WERI-Rb-1 (cell line): ENCODE data around the gene DGAT2.
A peak's percentile ranks its signal among the peaks of the same experiment; 100 is the strongest.

Source experiments
- DNase-seq: peaks from one replicate; pipeline ENCODE4 v3.0.0-alpha.2; 2020
- H3K27ac ChIP-seq: fragments of 250-450 bp; sonication (Bioruptor Pico); 2 replicates; pipeline ENCODE4 v1.5.1; 2020; ENCODE audit warnings: mild to moderate bottlenecking, moderate library complexity
- H3K27me3 ChIP-seq: fragments of 250-450 bp; sonication (Bioruptor Pico); 2 replicates; pipeline ENCODE4 v1.5.1; 2021; ENCODE audit warnings: mild to moderate bottlenecking, low read depth, moderate library complexity; ENCODE audit not compliant: insufficient read depth, severe bottlenecking
- H3K36me3 ChIP-seq: fragments of 250-450 bp; sonication (Bioruptor Pico); 2 replicates; pipeline ENCODE4 v1.5.1; 2020; ENCODE audit warnings: mild to moderate bottlenecking, moderate library complexity
- H3K4me3 ChIP-seq: 2 replicates; pipeline ENCODE4 v1.5.1; 2011; ENCODE audit warnings: low read depth, mild to moderate bottlenecking, control low read depth, low read length
- H3K9me3 ChIP-seq: fragments of 250-450 bp; sonication (Bioruptor Pico); 2 replicates; pipeline ENCODE4 v1.5.1; 2021; ENCODE audit warnings: mild to moderate bottlenecking, moderate library complexity; ENCODE audit not compliant: severe bottlenecking
- TF ChIP-seq, protein P1 (sequence below): IDR thresholded peaks from 2 replicates; pipeline ENCODE4 v1.5.1; 2011; ENCODE audit warnings: low read depth, mild to moderate bottlenecking, control low read depth, inconsistent platforms, low read length

Gene DGAT2

DNA sequence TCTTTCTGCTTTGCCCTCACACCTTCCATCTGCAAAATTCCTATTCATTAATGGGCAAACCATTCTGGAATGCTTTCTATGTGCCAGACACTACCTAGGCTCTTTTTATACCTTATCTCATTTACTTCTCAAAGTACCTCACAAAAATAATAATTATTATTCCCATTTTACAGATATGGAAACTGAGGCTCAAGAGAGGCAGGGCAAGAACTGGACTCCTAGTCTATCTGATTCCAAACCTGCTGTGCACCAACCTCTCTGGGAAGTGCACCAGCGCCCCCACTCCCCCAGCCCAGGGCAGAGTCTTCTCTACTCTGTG lies 826 bp upstream of the DGAT2 start:
- H3K27ac ChIP-seq = no peak overlapping the region; the same call in 1 of the 2 replicates
- H3K27me3 ChIP-seq = no peaks in the 10 kb centered on the region
- no peaks in the 10 kb centered on the region for H3K36me3 ChIP-seq
- DNase-seq = no peak
- TF ChIP-seq, protein P1, sequence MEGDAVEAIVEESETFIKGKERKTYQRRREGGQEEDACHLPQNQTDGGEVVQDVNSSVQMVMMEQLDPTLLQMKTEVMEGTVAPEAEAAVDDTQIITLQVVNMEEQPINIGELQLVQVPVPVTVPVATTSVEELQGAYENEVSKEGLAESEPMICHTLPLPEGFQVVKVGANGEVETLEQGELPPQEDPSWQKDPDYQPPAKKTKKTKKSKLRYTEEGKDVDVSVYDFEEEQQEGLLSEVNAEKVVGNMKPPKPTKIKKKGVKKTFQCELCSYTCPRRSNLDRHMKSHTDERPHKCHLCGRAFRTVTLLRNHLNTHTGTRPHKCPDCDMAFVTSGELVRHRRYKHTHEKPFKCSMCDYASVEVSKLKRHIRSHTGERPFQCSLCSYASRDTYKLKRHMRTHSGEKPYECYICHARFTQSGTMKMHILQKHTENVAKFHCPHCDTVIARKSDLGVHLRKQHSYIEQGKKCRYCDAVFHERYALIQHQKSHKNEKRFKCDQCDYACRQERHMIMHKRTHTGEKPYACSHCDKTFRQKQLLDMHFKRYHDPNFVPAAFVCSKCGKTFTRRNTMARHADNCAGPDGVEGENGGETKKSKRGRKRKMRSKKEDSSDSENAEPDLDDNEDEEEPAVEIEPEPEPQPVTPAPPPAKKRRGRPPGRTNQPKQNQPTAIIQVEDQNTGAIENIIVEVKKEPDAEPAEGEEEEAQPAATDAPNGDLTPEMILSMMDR = no peak
- no peak overlapping the region; the same call in 1 of the 2 replicates for H3K4me3 ChIP-seq
- peaks cover 8% of the 10 kb centered on the region for H3K9me3 ChIP-seq

DNA sequence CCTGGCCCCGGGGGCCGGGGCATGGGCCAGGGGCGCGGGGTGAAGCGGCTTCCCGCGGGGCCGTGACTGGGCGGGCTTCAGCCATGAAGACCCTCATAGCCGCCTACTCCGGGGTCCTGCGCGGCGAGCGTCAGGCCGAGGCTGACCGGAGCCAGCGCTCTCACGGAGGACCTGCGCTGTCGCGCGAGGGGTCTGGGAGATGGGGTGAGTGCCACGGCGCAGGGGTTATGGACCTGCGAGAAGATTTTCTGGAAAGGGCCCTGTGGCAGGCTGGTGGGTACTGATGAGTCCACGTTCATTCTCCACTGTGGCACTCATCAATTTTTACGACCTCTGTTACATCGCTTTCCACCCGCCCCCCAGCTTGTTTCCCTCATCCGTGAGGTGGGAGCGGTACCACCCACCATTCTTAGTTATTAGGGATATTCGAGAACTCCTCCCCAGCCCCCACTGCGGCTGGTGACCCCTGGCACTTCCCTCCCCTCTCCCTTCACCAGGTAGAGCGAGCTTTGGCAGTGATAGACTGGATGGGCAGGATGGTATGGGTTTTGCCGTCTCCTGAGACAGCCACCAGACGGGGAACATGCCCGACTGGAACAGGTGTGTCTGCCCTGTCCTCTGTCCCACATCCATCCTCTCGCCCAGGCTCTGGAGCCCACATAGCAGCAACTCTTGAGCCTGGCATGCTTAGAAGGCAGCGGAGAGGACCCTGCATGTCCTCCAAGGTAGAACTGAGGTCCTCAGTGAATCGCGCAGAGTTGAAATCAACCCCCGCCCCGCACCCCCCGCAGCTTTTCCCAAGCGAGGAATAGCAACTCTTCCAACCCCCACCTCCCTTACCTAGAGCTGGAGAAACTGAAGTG lies 562 bp downstream of the DGAT2 start:
- H3K27ac ChIP-seq = no peak overlapping the region

DNA sequence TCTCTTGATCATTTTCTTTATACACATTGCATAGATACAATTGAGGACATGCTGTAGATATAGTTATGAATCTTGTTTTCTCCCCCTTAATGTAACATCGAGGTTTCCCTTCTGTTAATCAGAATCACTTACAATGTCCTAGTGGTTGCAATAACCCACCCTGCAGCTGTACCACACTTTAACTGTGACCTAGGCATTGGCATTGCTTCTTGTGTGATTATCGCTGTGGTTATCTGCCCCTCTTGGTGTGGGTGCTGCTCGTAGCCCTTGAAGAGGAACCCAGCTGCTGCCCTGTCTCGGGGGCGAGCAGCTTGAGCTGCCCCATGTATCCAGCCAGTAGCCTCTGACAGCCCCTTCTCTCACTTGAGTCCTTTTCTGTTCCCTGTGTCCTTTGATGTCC lies 1.5 kb downstream of the DGAT2 start:
- no peak for DNase-seq
- no peaks in the 10 kb centered on the region for H3K27me3 ChIP-seq
- H3K36me3 ChIP-seq = no peaks in the 10 kb centered on the region
- TF ChIP-seq, protein P1 = no peak
- peaks cover 8% of the 10 kb centered on the region for H3K9me3 ChIP-seq
- H3K4me3 ChIP-seq = no peak overlapping the region
- H3K27ac ChIP-seq = no peak overlapping the region

More for the DNA sequence above, 562 bp downstream of the DGAT2 start:
- Histone ChIP-seq H3K9me3 (peaks cover 8% of the 10 kb centered on the region), H3K4me3 (peak overlapping the region; percentile 32; the same call in 1 of the 2 replicates), H3K36me3 (no peaks in the 10 kb centered on the region), H3K27me3 (no peaks in the 10 kb centered on the region)
- TF ChIP-seq, protein P1 = no peak
- no peak for DNase-seq

DNA sequence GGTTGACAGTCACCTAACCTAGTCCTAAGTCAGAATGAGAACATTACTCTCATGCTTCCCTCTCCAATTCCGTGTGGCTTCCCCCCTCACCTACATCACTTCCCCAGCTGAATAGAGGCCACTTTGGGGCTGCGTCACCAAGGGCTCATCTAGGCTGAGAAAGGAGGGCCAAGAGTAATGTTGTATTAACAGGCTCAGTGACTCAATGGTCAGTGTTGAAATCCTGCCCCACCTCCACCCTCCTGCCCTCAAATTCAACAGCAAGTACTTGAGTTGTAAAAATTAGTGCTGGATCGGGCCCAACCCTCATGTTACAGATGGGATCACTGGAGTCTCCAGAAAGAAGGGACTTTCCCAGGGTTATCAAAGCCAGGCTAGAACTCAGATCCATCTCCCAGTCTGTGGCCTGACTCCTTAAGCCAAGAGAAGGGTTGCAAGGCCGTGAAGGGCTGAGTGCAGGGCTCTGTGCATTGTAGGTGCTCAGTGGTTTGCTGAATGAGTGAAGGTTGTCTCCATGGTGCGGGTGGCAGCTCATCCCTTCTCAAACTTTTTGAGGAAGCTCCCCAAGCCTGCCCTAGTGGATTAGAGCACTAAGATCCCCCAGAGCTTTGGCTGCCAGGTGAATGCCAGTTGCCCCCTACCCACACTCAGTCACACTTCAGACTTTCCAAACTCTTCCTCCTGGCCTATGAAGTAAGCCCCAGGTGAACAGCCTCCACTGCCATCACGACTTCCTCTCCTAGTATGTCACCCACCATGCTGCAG lies 3.2 kb downstream of the DGAT2 start:
- DNase-seq = no peak
- TF ChIP-seq, protein P1 = no peak

DNA sequence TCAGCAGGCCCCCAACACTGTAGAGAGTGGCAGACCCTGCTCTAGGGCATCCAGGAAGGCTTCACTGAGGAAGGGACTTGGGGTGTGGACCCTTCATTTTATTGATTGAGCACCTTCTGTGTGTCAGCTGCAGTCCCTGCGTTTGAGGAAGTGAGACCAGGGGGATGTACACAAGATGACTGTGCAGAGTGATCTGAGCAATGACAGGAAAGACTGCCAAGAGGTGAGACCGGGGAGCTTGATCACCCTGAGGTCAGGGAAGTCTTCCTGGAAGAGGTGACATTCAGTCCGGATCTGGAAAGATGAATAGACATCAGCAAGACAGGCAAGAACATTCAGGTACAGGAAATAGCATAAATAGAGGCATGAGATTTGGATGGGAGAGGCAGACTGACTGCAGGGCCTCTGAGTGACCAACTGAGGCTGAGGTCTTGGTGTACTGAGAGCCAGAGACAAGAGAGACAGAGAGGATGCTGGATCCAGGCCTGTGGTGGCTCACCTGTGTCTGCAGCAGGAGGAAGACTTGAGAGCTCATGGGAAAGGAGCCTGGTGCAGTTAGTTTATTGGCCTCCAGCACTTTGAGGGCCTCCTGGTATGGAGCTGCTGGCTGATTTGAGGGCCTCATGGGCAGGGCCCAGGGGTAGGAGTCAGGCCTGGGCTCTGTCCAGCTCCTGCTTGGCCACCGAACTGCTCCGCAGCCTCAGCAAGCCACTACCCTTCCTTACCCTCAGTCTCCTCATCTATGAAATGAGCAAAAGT lies 5.2 kb downstream of the DGAT2 start:
- H3K27me3 ChIP-seq = no peaks in the 10 kb centered on the region
- H3K4me3 ChIP-seq = no peak overlapping the region
- H3K36me3 ChIP-seq = no peaks in the 10 kb centered on the region
- H3K27ac ChIP-seq = no peak overlapping the region
- TF ChIP-seq, protein P1 = no peak
- peaks cover 1% of the 10 kb centered on the region for H3K9me3 ChIP-seq
- DNase-seq = no peak

More for the DNA sequence above, 3.2 kb downstream of the DGAT2 start:
- peaks cover 8% of the 10 kb centered on the region for H3K9me3 ChIP-seq
- no peaks in the 10 kb centered on the region for H3K27me3 ChIP-seq
- H3K27ac ChIP-seq = no peak overlapping the region
- no peaks in the 10 kb centered on the region for H3K36me3 ChIP-seq
- H3K4me3 ChIP-seq = no peak overlapping the region
